Peyer's patch (tissue), 4 donors: ENCODE measurements around the gene RFNG.

Experiments
- POLR2A ChIP-seq, 2 donors: fragments of 450-650 bp; IDR thresholded peaks; one replicate each; pipeline ENCODE4 v1.5.1; 2017; ENCODE audit warnings: antibody characterized with exemption in 2 of 2, mild to moderate bottlenecking in 2 of 2, moderate library complexity in 2 of 2
- TF ChIP-seq, protein P1 (sequence below), 6 experiments: fragments of 450-650 bp in 4 of 6; fragments of 200-600 bp in 2 of 6; sonication (generic) in 1 of 6; IDR thresholded peaks; one replicate each; pipeline ENCODE4 v1.5.1; 2017 to 2019; ENCODE audit warnings: antibody characterized with exemption in 6 of 6, mild to moderate bottlenecking in 3 of 6, moderate library complexity in 1 of 6

DNA sequence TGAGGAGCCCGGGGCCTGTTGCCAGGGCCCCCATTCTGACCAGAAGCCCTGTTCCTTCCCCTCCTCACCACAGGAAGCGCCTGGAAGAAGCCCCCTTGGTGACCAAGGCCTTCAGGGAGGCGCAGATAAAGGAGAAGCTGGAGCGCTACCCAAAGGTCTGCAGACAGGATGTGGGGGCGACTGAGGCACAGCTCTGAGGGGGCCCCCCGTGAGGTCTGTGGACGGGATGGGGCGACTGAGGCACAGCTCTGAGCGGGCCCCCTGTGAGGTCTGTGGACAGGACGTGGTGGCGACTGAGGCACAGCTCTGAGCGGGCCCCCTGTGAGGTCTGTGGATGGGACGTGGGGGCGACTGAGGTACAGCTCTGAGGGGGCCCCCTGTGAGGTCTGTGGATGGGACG is 42.2 kb downstream of the RFNG start:
- TF ChIP-seq, protein P1, sequence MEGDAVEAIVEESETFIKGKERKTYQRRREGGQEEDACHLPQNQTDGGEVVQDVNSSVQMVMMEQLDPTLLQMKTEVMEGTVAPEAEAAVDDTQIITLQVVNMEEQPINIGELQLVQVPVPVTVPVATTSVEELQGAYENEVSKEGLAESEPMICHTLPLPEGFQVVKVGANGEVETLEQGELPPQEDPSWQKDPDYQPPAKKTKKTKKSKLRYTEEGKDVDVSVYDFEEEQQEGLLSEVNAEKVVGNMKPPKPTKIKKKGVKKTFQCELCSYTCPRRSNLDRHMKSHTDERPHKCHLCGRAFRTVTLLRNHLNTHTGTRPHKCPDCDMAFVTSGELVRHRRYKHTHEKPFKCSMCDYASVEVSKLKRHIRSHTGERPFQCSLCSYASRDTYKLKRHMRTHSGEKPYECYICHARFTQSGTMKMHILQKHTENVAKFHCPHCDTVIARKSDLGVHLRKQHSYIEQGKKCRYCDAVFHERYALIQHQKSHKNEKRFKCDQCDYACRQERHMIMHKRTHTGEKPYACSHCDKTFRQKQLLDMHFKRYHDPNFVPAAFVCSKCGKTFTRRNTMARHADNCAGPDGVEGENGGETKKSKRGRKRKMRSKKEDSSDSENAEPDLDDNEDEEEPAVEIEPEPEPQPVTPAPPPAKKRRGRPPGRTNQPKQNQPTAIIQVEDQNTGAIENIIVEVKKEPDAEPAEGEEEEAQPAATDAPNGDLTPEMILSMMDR (IDR thresholded peaks at IDR 0.05), result no peak
- TF ChIP-seq POLR2A (IDR thresholded peaks at IDR 0.05), result no peak
